ENCODE results near the gene ARHGEF40. TPM values are rescaled to one million over a fixed set of nuclear protein-coding genes. Genes with fewer than 3 reads are reported as not detected.

The ARHGEF40 gene
- polyA plus RNA-seq, 1 experiment: 40.7 TPM

DNA sequence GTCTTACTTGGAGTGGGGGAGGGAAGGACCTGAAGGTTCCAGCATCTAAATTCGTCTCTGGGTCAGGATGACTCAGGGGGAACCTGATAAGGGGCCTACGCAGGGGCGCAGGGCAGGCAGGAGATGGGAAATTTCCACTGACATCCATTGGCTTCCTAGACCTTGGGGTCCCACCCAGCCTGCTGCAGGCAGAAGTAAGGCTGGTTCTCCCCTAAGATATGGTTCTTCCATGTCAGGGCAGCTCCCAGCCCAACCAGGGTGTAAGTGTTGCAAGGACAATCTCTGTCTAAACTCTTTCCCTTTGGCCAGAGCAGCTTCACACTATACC is 43.2 kb upstream of the ARHGEF40 start:
- peaks cover 70% of the 10 kb centered on the region for H3K27me3 ChIP-seq (ENCODE audit: control insufficient read depth, insufficient read depth, low read length)
- no peak for DNase-seq (ENCODE audit: low read depth, low spot score)
- ChIA-PET POLR2A (no interaction called here), CTCF (interaction anchor here (1.1 to 1.6 kb wide), 4 partner anchors 12 to 56 kb away, joined by 4 to 7 read pairs (median 6); no protein-coding TSS in a partner anchor)
- H3K9me3 ChIP-seq (ENCODE audit: control insufficient read depth, insufficient read depth, low read length): no peaks in the 10 kb centered on the region; the same call in 1 of the 2 replicates
- TF ChIP-seq, protein P1, sequence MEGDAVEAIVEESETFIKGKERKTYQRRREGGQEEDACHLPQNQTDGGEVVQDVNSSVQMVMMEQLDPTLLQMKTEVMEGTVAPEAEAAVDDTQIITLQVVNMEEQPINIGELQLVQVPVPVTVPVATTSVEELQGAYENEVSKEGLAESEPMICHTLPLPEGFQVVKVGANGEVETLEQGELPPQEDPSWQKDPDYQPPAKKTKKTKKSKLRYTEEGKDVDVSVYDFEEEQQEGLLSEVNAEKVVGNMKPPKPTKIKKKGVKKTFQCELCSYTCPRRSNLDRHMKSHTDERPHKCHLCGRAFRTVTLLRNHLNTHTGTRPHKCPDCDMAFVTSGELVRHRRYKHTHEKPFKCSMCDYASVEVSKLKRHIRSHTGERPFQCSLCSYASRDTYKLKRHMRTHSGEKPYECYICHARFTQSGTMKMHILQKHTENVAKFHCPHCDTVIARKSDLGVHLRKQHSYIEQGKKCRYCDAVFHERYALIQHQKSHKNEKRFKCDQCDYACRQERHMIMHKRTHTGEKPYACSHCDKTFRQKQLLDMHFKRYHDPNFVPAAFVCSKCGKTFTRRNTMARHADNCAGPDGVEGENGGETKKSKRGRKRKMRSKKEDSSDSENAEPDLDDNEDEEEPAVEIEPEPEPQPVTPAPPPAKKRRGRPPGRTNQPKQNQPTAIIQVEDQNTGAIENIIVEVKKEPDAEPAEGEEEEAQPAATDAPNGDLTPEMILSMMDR (IDR thresholded peaks at IDR 0.05; ENCODE audit: low read depth, low read length): no peak
- H3K4me3 ChIP-seq (ENCODE audit: low read depth, low read length): no peak overlapping the region
- no peak overlapping the region for H3K27ac ChIP-seq (ENCODE audit: low read depth, low read length)

DNA sequence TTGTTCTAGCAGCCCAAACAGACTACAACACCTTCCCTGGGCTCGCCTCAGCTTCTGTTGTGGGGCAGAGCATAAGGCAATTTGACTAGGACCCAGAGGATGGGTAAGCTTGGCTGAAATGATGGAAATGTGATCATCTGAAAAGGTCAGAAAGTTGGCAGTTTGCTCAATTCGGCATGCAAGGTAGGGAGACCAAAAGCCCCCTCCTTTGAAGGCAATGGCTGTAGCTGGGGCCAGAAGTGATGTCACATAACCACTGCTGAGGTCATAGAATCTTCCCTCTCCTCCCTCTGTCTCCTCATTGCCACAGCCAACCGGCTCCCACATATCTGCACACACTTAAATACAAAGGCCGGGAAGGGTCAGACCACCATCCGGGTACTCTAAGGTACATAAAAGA is 40.2 kb upstream of the ARHGEF40 start, which contains the start of gene TPPP2:
TPPP2 (plus strand) TSS at position 301 of the 400 bp plus-strand sequence. CDS start 365 bp downstream, outside the sequence.
- Histone ChIP-seq H3K4me3 (ENCODE audit: low read depth, low read length) (no peak within 1 kb of the TSS), H3K27ac (ENCODE audit: low read depth, low read length) (no peak within 1 kb of the TSS), H3K9me3 (ENCODE audit: control insufficient read depth, insufficient read depth, low read length) (no peaks in the 10 kb centered on the region; the same call in 1 of the 2 replicates), H3K27me3 (ENCODE audit: control insufficient read depth, insufficient read depth, low read length) (peaks cover 54% of the 10 kb centered on the region)
- no peak for DNase-seq (ENCODE audit: low read depth, low spot score)
- POLR2A ChIA-PET: no interaction called here
- TF ChIP-seq, protein P1 (IDR thresholded peaks at IDR 0.05; ENCODE audit: low read depth, low read length): no peak
- CTCF ChIA-PET: interaction anchor here (3.2 kb wide), 1 partner anchor 15 kb away, joined by 16 read pairs; no protein-coding TSS in a partner anchor

DNA sequence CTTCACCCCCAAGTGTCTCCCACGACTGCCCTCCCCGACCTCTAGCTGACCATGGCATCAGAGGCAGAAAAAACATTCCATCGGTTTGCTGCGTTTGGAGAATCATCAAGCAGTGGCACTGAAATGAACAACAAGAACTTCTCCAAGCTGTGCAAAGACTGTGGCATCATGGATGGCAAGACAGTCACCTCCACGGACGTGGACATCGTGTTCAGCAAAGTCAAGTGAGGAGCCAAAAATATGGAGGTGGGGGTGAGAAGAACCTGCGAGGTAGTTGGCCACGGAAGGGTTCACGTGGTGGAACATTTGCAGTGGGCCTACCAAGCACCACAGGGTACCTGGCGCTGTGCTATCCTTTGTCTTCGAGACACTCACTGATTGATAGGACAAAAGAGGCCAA is 39.6 kb upstream of the ARHGEF40 start:
- H3K4me3 ChIP-seq (ENCODE audit: low read depth, low read length): no peak overlapping the region
- ChIA-PET CTCF (interaction anchor here (3.2 kb wide), 1 partner anchor 16 kb away, joined by 16 read pairs; no protein-coding TSS in a partner anchor), POLR2A (no interaction called here)
- no peak for DNase-seq (ENCODE audit: low read depth, low spot score)
- H3K9me3 ChIP-seq (ENCODE audit: control insufficient read depth, insufficient read depth, low read length): no peaks in the 10 kb centered on the region; the same call in 1 of the 2 replicates
- TF ChIP-seq, protein P1 (IDR thresholded peaks at IDR 0.05; ENCODE audit: low read depth, low read length): no peak
- H3K27ac ChIP-seq (ENCODE audit: low read depth, low read length): no peak overlapping the region
- peaks cover 54% of the 10 kb centered on the region for H3K27me3 ChIP-seq (ENCODE audit: control insufficient read depth, insufficient read depth, low read length)

DNA sequence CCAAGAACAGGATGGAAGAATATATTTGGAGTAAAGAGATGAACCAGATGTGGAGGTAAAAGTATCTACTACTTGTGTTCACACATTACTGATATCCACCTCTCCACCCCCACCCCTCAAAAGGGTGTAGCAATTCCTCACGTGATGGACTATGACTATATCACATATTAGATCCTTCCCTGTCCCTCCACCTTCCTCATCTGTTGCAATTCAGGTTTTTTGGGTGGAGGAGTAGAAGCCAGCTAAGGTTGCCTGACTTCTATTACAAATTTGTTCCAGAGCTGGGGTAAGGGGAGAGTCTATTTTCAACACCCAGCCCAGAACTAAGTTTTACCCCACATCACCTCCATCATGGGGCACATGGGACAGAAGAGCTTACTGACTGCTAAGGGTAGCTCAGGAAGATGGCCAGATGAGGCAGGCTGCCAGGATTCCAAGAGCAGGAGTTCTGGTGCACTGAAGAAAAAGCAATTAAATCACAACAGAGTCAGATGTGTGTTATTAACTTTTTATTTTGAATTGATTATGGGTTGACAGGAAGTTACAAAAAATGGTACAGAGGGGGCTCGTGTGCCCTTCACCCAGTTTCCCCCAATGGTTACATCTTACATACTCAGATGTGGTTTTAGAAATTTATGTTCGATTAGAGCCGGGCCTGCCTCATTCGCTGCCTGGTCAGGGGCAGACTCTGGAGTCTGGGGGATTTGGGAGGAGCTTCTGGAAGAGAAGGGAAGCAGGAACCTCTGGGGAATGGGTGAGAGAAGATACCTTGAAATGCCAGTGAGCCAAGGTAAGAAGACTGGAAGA is 37.6 kb upstream of the ARHGEF40 start:
- CTCF ChIA-PET: interaction anchor here (0.5 to 3.6 kb wide), 6 partner anchors 7 to 62 kb away, joined by 3 to 24 read pairs (median 3); no protein-coding TSS in a partner anchor
- TF ChIP-seq, protein P1 (IDR thresholded peaks at IDR 0.05; ENCODE audit: low read depth, low read length): no peak
- Histone ChIP-seq H3K9me3 (ENCODE audit: control insufficient read depth, insufficient read depth, low read length) (no peaks in the 10 kb centered on the region), H3K27ac (ENCODE audit: low read depth, low read length) (no peak overlapping the region), H3K4me3 (ENCODE audit: low read depth, low read length) (no peak overlapping the region), H3K27me3 (ENCODE audit: control insufficient read depth, insufficient read depth, low read length) (peaks cover 42% of the 10 kb centered on the region)
- POLR2A ChIA-PET: no interaction called here
- DNase-seq (ENCODE audit: low read depth, low spot score): no peak

DNA sequence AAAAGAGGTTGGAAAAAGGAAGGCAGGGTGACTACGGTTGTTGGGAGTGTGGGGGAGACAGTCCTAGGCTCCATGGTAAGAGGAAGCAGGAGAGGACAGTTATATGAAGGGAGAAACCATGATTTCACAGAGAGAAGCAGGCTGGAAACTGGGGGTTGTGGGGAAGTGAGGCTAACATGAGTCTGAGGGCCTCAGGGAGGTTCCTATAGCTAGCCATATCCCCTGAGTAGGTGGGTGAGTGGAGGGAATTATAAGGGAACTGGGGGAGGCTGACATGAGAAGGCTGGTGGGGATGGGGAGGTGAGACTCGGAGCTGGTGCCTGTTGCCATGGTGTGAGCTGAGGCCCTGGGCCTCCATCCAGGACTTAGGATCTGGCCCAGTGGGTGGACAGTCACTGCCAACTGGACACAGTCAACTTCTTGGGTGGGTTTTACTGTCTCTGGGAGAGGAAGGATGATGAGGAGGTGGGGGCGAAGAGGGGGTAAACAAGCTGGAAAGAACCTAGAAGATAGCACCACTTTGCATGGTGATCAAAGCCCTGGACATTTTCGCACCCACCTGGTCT is 36.9 kb upstream of the ARHGEF40 start:
- Histone ChIP-seq H3K4me3 (ENCODE audit: low read depth, low read length) (no peak overlapping the region), H3K9me3 (ENCODE audit: control insufficient read depth, insufficient read depth, low read length) (no peaks in the 10 kb centered on the region), H3K27me3 (ENCODE audit: control insufficient read depth, insufficient read depth, low read length) (peaks cover 42% of the 10 kb centered on the region), H3K27ac (ENCODE audit: low read depth, low read length) (no peak overlapping the region)
- TF ChIP-seq, protein P1 (IDR thresholded peaks at IDR 0.05; ENCODE audit: low read depth, low read length): no peak
- CTCF ChIA-PET: interaction anchor here (1.0 to 3.6 kb wide), 2 partner anchors 18 to 62 kb away, joined by 3 to 24 read pairs; no protein-coding TSS in a partner anchor
- DNase-seq (ENCODE audit: low read depth, low spot score): no peak
- POLR2A ChIA-PET: no interaction called here

Measured in AG04450 (cell line).